CD4-positive, alpha-beta T cell treated with Interferon alpha-2 for 1 hour (primary cell): ENCODE measurements around the gene XIST.
"Not testable (repeated sequence)": the region's sequence is repeated elsewhere in the genome, so short reads cannot be mapped to it uniquely, and the experiment has no call there.

Source experiments
- DNase-seq, 2 donors: peaks; one replicate each; pipeline ENCODE4 v3.0.0-alpha.2; 2020 to 2022

XIST gene

DNA sequence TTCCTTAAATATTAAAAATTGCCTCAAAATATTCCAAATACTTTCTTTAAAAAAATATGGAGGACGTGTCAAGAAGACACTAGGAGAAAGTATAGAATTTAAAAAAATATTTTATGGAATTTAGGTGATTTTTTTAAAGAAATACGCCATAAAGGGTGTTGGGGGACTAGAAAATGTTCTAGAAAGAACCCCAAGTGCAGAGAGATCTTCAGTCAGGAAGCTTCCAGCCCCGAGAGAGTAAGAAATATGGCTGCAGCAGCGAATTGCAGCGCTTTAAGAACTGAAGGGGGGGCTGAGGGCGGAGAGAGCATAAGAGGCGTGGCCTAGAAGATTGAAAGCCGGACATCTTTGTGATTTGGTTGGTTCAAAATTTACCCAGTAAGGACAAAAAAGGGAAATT, at the start of gene XIST:
TSS of gene XIST (minus strand) at position 248 of the 400 bp plus-strand sequence.
- peak in 1 of 2 donors; percentile 83 for DNase-seq

DNA sequence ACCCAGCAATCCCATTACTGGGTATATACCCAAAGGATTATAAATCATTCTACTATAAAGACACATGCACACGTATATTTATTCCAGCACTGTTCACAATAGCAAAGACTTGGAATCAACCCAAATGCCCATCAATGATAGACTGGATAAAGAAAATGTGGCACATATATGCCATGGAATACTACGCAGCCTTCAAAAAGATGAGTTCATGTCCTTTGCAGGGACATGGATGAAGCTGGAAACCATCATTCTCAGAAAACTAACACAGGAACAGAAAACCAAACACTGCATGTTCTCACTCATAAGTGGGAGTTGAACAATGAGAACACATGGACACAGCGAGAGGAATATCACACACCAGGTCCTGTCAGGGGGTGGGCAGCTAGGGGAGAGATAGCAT, 45.8 kb upstream of the XIST start:
- DNase-seq, result not testable (repeated sequence)

DNA sequence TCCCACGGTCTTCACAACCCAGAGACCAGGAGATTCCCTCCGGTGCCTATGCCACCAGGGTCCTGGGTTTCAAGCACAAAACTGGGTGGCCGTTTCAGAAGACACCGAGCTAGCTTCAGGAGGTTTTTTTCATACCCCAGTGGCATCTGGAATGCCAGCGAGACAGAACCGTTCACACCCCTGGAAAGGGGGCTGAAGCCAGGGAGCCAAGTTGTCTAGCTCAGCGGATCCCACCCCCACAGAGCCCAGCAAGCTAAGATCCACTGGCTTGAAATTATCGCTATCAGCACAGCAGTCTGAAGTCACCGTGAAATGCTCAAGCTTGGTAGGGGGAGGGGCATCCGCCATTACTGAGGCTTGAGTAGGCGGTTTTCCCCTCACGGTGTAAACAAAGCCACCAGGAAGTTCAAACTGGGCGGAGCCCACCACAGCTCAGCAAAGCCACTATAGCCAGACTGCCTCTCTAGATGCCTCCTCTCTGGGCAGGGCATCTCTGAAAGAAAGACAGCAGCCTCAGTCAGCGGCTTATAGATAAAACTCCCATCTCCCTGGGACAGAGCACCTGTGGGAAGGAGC, 40.1 kb upstream of the XIST start:
- DNase-seq, result peak in 1 of 2 donors; percentile 32

DNA sequence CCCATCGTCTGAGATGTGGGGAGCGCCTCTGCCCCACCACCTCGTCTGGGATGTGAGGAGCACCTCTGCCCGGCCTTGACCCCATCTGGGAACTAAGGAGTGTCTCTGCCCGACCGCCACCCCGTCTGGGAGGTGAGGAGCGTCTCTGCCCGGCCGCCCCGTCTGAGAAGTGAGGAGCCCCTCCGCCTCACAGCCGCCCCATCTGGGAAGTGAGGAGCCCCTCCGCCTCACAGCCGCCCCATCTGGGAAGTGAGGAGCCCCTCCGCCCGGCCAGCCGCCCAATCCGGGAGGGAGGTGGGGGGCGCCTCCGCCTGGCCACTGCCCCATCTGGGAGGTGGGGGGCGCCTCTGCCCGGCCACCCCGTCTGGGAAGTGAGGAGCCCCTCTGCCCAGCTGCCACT, 29.7 kb upstream of the XIST start:
- DNase-seq, result not testable (repeated sequence)

DNA sequence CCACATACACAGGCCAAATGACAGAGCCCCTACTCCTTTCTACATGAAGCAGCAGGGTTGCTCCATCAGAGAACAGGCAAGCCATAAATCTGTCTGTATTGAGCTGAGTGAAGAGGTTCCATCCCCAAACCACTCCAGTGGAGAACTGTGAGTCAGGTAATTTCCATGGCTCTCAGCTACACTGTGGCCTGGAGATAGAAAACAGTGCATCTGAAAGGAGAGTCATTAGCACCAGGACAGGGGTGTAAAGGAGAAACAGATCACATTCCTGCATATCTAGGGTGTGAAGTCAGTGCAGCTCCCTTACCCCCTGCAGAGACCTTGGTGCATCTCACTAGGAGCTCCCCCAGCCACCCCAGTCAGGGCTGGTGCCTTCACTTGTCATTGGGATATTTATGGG, 25.2 kb upstream of the XIST start:
- DNase-seq, result no peak

DNA sequence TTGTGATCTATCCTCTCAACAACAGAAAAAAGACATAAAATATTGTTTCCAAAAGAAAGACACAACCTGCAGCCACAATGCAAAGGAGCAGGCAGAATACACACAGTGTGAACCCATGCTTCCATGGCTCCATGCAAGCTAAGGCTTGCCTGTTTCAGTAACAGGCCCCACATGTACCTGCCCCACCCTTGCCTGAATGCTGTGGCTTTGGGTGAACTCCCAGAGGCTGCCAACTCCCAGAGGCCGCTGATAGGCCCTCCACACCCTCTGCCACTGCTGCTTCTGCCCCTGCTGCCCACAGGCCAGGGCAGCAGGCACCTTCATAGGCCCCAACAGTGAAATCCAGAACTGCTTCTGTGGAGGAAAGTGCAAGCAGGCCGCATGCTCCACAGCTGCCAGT, 24.4 kb upstream of the XIST start:
- DNase-seq, result no peak

DNA sequence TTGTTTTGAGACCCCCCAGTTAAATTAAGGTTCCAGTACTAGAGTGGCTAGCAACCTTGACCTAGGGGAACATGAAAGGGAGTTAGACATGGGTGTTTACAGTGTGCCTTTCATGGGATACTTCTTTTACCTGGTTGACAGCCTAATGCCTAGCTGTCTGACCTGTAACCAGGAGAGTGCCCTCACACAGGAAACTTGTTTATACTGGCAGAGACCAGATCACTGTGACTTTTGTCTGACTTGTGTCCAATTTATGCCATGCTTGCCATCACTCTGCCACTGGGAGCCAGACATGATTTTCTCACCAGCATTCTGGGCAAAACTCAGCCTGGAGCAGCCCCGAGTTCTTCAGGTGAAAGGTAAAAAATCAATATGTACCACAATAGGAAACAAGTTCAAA, 16.4 kb upstream of the XIST start:
- no peak for DNase-seq

DNA sequence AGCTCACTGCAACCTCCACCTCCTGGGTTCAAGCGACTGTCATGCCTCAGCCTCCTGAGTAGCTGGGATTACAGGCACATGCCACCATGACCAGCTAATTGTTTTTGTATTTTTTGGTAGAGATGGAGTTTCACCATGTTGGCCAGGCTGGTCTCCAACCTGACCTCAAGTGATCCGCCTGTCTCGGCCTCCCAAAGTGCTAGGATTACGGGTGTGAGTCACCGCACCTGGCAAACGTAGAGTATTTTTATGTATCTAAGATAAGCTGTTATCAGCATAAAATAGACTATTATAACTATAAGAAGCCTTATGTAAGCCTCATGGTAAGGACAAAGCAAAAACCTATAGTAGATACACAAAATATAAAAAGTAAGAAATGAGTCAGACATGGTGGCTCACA, 14.6 kb upstream of the XIST start:
- DNase-seq, result no peak

DNA sequence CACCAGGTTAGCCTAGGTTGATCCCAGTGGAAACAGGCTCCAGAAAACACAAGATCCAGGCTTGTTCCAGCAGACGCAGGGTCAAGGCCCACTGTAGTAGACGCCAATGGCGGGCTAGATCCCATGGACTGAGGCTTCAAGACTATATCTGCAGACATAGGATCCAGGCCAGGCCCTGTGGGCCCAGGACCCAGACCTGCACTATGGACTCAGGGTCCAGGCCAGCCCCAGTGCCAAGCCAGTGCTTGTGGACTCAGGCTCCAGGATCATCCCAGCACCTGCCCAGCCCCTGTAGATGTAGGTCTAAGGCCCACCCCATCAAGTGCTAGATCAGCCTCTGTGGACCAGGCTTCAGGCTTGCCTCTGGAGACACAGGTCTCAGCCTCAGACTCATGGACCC, 11.3 kb upstream of the XIST start:
- no peak for DNase-seq

DNA sequence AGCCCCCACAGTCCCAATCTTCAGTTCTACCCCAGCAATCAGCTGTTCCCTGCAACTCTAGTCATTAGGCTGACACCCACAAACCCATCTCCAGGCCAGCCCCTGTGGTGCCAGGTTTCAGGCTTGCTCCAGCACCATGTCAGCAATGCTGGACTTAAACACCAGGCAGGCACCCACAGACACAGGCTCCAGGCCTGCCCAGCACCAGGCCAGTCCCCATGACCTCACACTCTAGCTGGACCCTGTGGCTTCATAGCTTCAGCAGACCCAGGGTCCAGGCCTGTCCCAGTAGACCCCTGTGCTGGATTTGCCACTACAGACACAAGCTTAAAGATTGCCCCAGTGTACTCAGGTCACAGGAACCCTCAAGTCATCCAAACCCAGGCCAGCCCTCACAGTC, 10.8 kb upstream of the XIST start:
- no peak for DNase-seq

DNA sequence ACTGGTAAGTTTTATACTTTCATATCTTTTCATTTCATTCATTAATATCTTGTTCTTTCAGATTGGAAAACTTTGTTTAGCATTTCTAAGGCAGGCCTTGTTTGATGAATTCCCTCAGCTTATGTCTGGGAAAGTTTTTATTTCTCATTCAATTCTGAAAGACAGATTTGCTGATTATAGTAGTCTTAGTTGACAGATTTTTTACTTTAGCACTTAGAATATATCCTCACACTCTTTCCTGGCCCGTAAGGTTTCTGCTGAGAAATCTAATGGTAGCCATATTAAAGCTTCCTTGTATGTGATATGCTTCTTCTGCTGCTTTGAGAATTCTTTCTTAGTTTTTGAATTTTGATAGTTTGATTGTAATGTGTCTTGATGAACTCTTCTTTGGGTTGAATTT, 7.1 kb upstream of the XIST start:
- no peak for DNase-seq

DNA sequence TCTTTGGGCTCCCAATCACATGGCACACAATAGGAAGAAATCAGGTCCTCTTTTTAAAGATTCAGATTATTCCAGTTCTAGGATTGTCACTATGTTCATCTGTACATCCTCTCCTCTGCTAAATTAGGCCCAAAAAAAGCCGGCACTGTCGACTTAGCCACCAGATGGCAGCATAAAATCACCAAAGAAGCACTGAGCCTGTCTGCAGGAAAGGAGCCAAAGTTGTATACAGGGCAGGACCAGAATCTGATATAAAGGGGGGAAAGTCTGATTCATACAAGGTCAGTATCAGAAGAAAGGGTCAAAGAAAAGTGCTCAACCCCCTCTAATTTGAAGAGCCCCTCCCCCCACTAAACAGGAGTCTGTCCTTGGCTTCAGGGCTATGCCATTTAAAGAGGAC, 3.0 kb upstream of the XIST start:
- DNase-seq, result peak; percentile 69 to 73

DNA sequence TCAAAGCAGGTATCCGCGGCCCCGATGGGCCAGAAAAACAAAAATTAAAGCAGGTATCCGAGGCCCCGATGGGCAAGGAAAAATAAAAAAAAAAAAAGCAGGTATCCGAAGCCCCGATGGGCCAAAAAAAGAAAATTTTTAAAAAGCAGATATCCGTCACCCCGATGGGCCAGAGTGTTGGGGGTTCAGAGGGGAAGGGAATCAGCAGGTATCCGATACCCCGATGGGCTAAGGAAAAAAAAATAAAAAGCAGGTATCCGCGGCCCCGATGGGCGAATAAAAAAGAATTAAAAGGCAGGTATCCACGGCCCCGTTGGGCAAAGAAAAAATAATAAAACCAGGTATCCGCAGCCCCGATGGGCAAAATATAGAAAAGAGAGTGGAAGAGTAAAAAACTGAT, 492 bp downstream of the XIST start:
- DNase-seq, result no peak

DNA sequence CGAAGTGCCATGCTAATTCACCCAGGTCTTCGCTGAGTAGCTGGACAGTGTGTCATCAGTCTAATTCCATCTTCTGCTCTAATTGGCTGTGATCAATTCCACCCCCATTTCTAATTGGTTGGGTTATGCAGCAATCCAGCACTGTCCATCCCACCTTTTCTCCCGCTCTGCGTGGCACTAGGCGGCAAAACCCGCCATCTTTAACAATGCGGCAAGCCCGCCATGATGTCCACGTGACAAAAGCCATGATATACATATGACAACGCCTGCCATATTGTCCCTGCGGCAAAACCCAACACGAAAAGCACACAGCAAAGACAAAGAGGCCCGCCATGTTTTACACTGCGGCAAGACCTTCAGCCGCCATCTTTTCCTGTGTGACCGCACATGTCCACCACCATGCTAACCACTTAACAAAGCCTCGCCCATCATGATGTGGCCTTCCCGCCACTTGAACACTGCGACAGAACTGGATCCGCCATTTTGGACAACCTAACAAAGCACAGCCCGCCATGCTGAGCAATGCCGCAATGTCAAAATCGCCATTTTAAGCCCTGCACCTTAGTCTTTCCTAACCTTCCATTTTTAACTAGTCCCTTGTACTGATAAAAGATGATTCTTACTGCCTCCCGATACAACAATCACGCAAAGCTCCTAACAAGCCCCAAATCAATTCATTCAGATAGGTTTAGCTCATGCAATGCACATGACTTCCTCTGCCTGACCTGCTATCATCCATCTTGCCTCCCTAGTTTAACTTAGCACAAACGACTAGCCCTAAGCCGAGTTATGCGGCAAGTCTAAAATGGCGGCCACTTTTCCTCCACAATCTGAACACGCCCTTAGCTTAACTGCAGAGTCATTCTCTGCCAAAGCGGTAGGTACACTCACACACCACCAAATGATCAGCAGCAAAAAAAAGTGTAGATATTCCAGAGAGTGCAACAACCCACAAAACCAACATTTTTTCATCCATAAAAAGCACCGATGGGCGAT, 1.2 kb downstream of the XIST start:
- peak in 1 of 2 donors; percentile 89 for DNase-seq

DNA sequence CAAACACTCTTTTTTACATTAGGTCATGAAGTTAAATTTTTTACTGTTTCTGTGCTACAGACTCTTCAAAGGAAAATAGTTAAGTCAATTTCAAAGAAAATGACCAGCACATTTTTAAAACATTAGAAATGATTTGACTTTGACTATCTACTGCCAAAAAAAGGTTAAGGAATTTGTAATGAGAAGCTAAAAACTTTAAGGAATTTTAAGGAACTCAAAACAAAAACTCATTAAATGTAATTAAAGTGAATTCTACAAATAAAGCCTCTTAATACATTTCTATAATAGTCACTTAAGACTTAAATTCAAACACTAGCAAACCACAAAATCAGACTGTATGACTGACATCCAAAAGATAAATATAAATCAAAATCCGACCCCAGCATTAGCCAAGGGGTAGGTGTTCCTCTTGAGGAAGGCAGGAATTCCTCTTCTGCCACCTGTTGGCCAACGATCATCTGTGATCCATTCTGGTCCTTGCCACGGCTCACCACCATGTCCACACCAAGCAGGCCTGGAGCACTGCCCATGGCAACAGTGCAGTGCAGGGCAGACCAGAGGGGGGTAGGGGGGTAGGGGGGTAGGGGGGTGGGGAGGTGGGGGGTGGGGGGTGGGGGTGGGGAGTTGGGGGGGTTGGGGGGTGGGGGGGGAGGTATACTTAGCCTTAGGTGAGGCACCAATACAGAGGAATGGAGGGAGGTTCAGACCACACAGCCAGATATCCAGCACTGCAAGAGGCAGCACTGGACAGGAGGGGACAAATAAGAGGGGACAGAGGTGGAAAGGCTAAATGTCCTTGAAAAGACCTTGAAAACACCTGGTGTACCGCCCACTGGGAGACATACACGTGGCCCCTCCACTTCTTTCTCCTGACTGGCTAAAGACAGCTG, 2.1 kb downstream of the XIST start:
- no peak for DNase-seq

DNA sequence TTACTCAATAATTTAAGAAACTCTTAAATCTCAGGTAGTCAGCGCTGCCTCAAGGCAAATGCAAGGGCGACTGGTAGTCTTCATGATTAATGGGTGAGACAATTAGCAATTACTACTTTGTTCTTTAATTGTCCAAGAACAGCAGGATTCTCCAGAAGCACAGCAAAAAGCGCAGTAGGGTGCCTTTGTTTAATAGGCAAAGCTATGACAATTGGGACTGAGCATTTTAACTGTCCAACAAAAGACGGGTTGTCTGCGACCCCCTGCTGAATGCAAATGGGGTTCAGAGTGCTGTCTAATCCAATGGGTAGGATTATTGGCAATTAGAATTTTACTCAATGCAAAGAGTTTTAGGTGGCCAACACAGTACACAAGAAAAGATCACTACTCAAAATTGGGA, 3.4 kb downstream of the XIST start:
- DNase-seq, result no peak

DNA sequence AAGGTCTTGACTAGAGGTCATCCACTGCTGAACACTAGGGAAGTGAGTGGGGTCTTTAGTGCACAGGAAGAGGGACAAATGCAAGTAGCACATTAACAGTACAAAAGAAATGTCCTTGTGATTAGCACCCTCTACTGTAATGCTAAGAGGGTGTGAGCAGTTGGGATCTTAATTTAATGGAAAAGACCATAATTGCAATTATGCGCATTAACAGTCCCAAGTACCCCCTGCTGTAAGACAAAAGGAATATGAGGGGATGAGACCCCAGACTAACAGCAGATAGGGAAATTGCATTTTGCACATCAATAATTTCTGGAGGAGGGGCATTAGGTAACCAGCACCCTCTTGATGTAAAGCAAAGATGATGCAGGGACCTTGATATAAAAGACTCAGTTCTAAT, 4.5 kb downstream of the XIST start:
- DNase-seq, result no peak

DNA sequence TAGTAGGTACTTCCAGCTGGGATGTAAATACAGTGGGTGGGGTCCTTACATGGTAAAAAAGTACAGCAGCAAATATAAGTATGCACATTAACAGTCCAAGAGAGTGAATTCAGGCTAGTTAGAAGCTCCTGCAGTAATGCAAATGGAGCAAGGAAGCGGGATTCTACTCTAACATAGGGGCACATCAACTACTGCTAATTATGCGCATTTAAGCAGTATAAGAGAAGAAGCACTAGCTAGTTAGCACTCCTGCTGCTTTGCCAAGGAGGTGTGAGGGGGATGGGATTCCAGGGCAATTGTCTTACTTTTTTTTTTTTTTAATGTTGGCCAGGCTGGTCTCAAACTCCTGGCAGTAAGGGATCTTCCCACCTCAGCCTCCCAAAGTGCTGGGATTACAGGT, 5.4 kb downstream of the XIST start:
- DNase-seq, result no peak

DNA sequence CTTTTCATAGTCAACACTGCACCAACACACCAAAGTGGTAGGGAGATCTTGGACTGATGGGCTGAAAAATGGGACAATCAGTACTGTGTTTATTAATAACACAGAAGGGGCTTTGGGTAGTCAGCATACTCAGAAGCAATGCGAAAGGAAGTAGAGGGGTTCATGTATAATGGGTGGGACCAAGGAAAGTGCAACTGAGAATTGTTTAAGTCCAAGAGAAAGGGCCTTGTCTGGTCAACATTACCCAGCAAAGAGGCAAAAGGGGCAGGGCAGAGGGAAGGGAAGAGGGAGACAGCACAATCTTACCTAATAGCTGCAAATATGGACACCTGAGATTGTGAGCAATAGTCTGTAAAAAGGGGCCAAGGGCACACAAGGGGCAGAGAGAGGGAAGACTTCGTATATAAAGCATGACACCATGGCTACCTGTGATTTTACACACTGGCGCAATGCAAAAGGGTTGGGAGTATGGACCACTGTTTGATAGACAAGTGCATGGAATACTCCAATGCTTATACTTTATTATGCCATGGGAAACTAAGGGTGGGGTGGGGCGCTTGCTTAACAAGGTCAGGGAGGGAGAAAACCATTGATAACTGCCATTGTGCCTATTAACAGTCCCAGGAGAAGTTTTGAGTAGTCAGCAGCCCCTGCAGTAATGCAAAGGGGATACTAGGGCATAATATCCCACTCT, 9.8 kb downstream of the XIST start:
- no peak for DNase-seq

DNA sequence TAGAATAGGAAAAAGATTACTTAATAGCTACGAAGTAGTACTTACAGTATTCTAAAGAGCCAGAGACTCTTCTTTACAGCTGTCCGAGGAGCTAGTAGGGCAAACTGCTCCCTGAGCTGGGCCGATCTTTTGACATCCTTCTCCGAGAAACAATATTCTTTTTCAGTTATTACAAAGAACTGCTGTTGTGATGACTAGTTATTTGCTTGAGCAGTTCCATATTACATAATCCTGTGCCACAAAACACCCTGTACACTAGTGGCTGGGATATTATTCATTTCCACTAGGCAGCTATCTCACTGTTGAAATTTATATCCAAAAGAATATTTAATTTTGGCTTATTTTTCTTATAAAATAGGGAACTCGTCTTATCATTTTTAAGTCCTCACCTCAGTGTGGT, 11.2 kb downstream of the XIST start:
- DNase-seq, result no peak

DNA sequence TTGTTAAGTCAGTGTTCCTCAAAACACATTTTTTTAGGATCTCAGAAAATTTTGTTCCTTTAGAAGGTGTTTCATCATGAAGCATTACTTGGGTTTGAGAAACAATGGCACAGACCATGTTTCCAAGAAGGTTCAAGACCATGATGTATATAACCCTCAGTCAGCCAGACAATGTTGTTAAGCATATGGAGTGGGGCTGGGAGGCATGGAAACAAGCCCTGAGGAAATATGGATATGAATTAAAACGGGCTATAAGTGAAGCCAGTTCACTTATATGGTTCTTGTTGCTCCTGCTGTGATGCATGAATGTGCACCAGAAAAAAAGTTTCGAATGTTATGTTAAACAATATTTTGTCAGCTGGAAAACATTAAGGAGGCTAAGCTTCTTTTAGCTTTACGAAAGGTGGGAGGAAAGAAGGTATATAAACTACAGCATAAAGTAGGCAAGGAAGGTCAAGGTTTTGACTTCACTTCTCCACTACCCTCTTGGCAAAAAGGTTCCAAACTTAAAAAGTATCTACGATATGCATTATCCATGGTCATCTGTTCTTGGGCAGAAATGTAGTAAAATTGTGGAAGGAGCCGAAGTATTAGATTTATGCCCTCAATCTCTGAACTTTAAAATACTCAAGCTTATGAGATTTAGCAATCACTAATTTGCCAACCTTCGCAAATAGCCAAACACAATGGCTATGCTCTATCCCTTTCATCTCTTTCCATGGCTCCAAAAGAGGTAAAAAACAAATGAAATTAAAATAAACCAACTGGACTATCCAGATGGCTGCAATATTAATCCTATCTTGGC, 12.2 kb downstream of the XIST start:
- DNase-seq, result no peak

DNA sequence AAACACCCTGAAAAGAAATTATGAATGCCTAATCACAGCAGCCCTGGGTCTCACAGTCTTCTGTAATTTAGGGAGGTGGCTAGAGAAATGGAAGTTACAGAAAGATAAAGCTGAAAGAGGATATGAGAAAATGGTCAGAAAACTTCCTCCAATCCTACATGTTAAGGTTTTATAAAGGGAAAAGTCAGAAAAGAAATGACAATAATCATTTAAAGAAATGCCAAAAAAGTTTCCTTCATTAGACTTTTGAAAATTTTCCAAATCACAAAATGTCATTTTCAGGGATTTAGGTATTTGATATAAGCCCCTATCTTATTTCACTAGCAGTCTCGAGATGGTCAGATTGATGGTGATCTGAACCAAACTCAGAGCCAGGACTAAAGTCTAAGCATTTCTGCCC, 13.4 kb downstream of the XIST start:
- DNase-seq, result no peak
